H1 (cell line): ENCODE data around the gene TAMALIN. TPM values are rescaled to one million over a fixed set of nuclear protein-coding genes. Genes with fewer than 3 reads are reported as not detected.

ENCODE experiments used
- CTCF ChIA-PET: fragments of 300-600 bp; sonication (Branson Sonifier 250); formaldehyde crosslinking; loops from one replicate; lab custom pipeline; 2021; ENCODE audit not compliant: partially characterized antibody; lab: Charles Lee
- POLR2A ChIA-PET: fragments of 300-600 bp; sonication (Branson Sonifier 250); formaldehyde crosslinking; loops from one replicate; lab custom pipeline; 2021; ENCODE audit warnings: inconsistent platforms; ENCODE audit not compliant: partially characterized antibody; lab: Charles Lee
- DNase-seq, 2 experiments: peaks; one replicate each; pipeline versions ENCODE4 v3.0.0 to v3.0.0-alpha.2; 2010 to 2022; ENCODE audit warnings: low spot score in 2 of 2, low read depth in 1 of 2, mixed read lengths in 1 of 2
- FAIRE-seq: peaks from 2 replicates; lab custom pipeline; 2011; peaks lifted over from hg19 to GRCh38; lab: Jason Lieb, UNC
- H2AFZ ChIP-seq: 2 replicates; pipeline ENCODE4 v1.8.1; 2012; ENCODE audit warnings: low read length, inconsistent platforms
- H2AK5ac ChIP-seq: 2 replicates; pipeline ENCODE4 v1.6.1; 2013; ENCODE audit warnings: low read depth, low read length
- H2BK120ac ChIP-seq: replicated peaks from 2 replicates; pipeline ENCODE3; 2013; ENCODE audit warnings: low read depth, low read length, inconsistent platforms
- H2BK12ac ChIP-seq: 2 replicates; pipeline ENCODE4 v1.6.1; 2013; ENCODE audit warnings: low read depth, low read length
- H2BK15ac ChIP-seq: 2 replicates; pipeline ENCODE4 v1.6.1; 2013; ENCODE audit warnings: low read length
- H2BK20ac ChIP-seq: 2 replicates; pipeline ENCODE4 v1.6.1; 2013; ENCODE audit warnings: low read length
- H2BK5ac ChIP-seq: 2 replicates; pipeline ENCODE4 v1.6.1; 2013; ENCODE audit warnings: low read depth, low read length
- H3K14ac ChIP-seq: 2 replicates; pipeline ENCODE4 v1.6.1; 2013; ENCODE audit warnings: inconsistent platforms; ENCODE audit not compliant: insufficient read length
- H3K18ac ChIP-seq: 2 replicates; pipeline ENCODE4 v1.6.1; 2013; ENCODE audit warnings: low read length; ENCODE audit errors: extremely low read depth
- H3K23ac ChIP-seq: 2 replicates; pipeline ENCODE4 v1.6.1; 2013; ENCODE audit warnings: inconsistent platforms; ENCODE audit not compliant: insufficient read length
- H3K23me2 ChIP-seq: 2 replicates; pipeline ENCODE4 v1.6.1; 2013; ENCODE audit warnings: low read depth, low read length
- H3K27ac ChIP-seq: 2 replicates; pipeline ENCODE4 v1.6.1; 2011; ENCODE audit warnings: low read depth, low read length, inconsistent platforms
- H3K27me3 ChIP-seq, 4 experiments: replicated peaks in 1 of 4; 1 replicate in 1 of 4; 2 replicates in 3 of 4; pipeline versions ENCODE4 v1.6.1 to v1.8.1; 2011 to 2013; ENCODE audit warnings: low read length in 3 of 4, mild to moderate bottlenecking in 3 of 4, inconsistent platforms in 2 of 4, mixed read lengths in 2 of 4, moderate library complexity in 1 of 4; ENCODE audit not compliant: control insufficient read depth in 3 of 4, insufficient read depth in 3 of 4; ENCODE audit errors: extremely low read depth in 1 of 4
- H3K36me3 ChIP-seq, 4 experiments: 2 replicates each; pipeline versions ENCODE4 v1.6.1 to v1.8.1; 2011 to 2013; ENCODE audit warnings: mild to moderate bottlenecking in 4 of 4, low read length in 3 of 4, moderate library complexity in 2 of 4, control low read depth in 1 of 4, inconsistent platforms in 1 of 4; ENCODE audit not compliant: insufficient read depth in 4 of 4, control insufficient read depth in 2 of 4
- H3K4ac ChIP-seq: replicated peaks from 2 replicates; pipeline ENCODE3; 2013; ENCODE audit warnings: low read length, low read depth, mixed read lengths, inconsistent platforms; ENCODE audit not compliant: insufficient read length
- H3K4me1 ChIP-seq, 4 experiments: replicated peaks in 1 of 4; 1 replicate in 1 of 4; 2 replicates in 3 of 4; pipeline versions ENCODE4 v1.6.1 to v1.8.1; 2011 to 2013; ENCODE audit warnings: low read length in 3 of 4, inconsistent platforms in 2 of 4, mixed read lengths in 1 of 4; ENCODE audit not compliant: insufficient read depth in 4 of 4, control insufficient read depth in 3 of 4
- H3K4me2 ChIP-seq, 2 experiments: 2 replicates each; pipeline versions ENCODE4 v1.6.1 to v1.8.1; 2011 to 2013; ENCODE audit warnings: low read depth in 2 of 2, low read length in 2 of 2, control low read depth in 1 of 2, inconsistent platforms in 1 of 2, mild to moderate bottlenecking in 1 of 2; ENCODE audit not compliant: insufficient read depth in 1 of 2
- H3K4me3 ChIP-seq, 4 experiments: fragments of 200-600, 300-600 bp in 1 of 4; sonication (generic), shearing (Covaris generic), sonication (Bioruptor Twin) in 1 of 4; 2 replicates each; pipeline versions ENCODE4 v1.5.1 to v1.8.1; 2011 to 2016; ENCODE audit warnings: low read length in 4 of 4, low read depth in 3 of 4, control low read depth in 2 of 4, inconsistent platforms in 2 of 4, mild to moderate bottlenecking in 2 of 4, mixed read lengths in 1 of 4, moderate library complexity in 1 of 4; ENCODE audit not compliant: insufficient read depth in 2 of 4; ENCODE audit errors: extremely low read depth in 1 of 4
- H3K56ac ChIP-seq: replicated peaks from 2 replicates; pipeline ENCODE3; 2013; ENCODE audit warnings: low read depth, mild to moderate bottlenecking, mixed read lengths, low read length, inconsistent platforms; ENCODE audit not compliant: insufficient read length
- H3K79me1 ChIP-seq: 2 replicates; pipeline ENCODE4 v1.6.1; 2013; ENCODE audit warnings: low read depth, low read length, control low read depth
- H3K79me2 ChIP-seq, 2 experiments: 2 replicates each; pipeline versions ENCODE4 v1.6.1 to v1.8.1; 2012 to 2013; ENCODE audit warnings: low read length in 2 of 2, mild to moderate bottlenecking in 2 of 2, inconsistent platforms in 1 of 2; ENCODE audit not compliant: insufficient read depth in 2 of 2, control insufficient read depth in 1 of 2
- H3K9ac ChIP-seq, 4 experiments: replicated peaks in 1 of 4; 1 replicate in 1 of 4; 2 replicates in 3 of 4; pipeline versions ENCODE4 v1.6.1 to v1.8.1; 2011 to 2013; ENCODE audit warnings: low read depth in 3 of 4, low read length in 3 of 4, control low read depth in 2 of 4, mild to moderate bottlenecking in 2 of 4, moderate library complexity in 2 of 4, inconsistent platforms in 1 of 4; ENCODE audit errors: extremely low read depth in 1 of 4
- H3K9me3 ChIP-seq, 2 experiments: 2 replicates each; pipeline versions ENCODE4 v1.6.1 to v1.8.1; 2012 to 2013; ENCODE audit warnings: mild to moderate bottlenecking in 2 of 2, moderate library complexity in 2 of 2, control low read depth in 1 of 2, inconsistent platforms in 1 of 2, low read depth in 1 of 2, low read length in 1 of 2, mixed read lengths in 1 of 2; ENCODE audit not compliant: insufficient read depth in 2 of 2
- H4K20me1 ChIP-seq, 2 experiments: replicated peaks in 1 of 2; 2 replicates each; pipeline versions ENCODE3 to v1.8.1; 2011 to 2013; ENCODE audit warnings: inconsistent platforms in 2 of 2, low read length in 2 of 2, mild to moderate bottlenecking in 1 of 2; ENCODE audit not compliant: insufficient read depth in 2 of 2, control insufficient read depth in 1 of 2
- H4K5ac ChIP-seq: 2 replicates; pipeline ENCODE4 v1.6.1; 2013; ENCODE audit warnings: low read length, low read depth, mixed read lengths, inconsistent platforms; ENCODE audit not compliant: insufficient read length
- H4K8ac ChIP-seq: 2 replicates; pipeline ENCODE4 v1.8.0; 2013; ENCODE audit warnings: mild to moderate bottlenecking, moderate library complexity, low read length, inconsistent platforms; ENCODE audit not compliant: insufficient read depth; ENCODE audit errors: extremely low read depth
- H4K91ac ChIP-seq: replicated peaks from 2 replicates; pipeline ENCODE3; 2013; ENCODE audit warnings: low read length, mixed read lengths, inconsistent platforms; ENCODE audit not compliant: insufficient read length
- BRCA1 ChIP-seq: IDR thresholded peaks from 2 replicates; pipeline ENCODE4 v1.6.1; 2012; ENCODE audit warnings: low read depth, low read length, improper control_type of control experiment
- CEBPB ChIP-seq: IDR thresholded peaks from 2 replicates; pipeline ENCODE4 v1.6.1; 2012; ENCODE audit warnings: low read depth, low read length
- EGR1 ChIP-seq: IDR thresholded peaks from 2 replicates; pipeline ENCODE4 v1.6.1; 2011; ENCODE audit warnings: low read depth, low read length, borderline replicate concordance
- PHF8 ChIP-seq: fragments of 200-600 bp; sonication (generic); conservative IDR thresholded peaks from 2 replicates; pipeline ENCODE4 v1.7.1; 2012; ENCODE audit warnings: low read depth, mild to moderate bottlenecking, inconsistent platforms, low read length, moderate library complexity
- RAD21 ChIP-seq, 2 experiments: IDR thresholded peaks in 1 of 2; conservative IDR thresholded peaks in 1 of 2; 2 replicates each; pipeline ENCODE4 v1.6.1; 2011; ENCODE audit warnings: low read depth in 2 of 2, low read length in 2 of 2, improper control_type of control experiment in 1 of 2, inconsistent platforms in 1 of 2, mild to moderate bottlenecking in 1 of 2, moderate library complexity in 1 of 2
- SUZ12 ChIP-seq: fragments of 200-600 bp; sonication (generic); IDR thresholded peaks from 2 replicates; pipeline ENCODE4 v1.6.1; 2012; ENCODE audit warnings: mild to moderate bottlenecking, inconsistent platforms, low read length, moderate library complexity, mixed read lengths
- ZNF274 ChIP-seq: IDR thresholded peaks from 2 replicates; pipeline ENCODE4 v1.7.0; 2012; ENCODE audit warnings: low read length, borderline replicate concordance; ENCODE audit errors: extremely low read depth
- WGBS, 2 experiments: shearing (Covaris generic) in 1 of 2; methylation state at CpG; one replicate each; pipeline versions ENCODE4 v1.1.6 to v1.1.7; 2013 to 2015; ENCODE audit warnings: low lambda C conversion rate in 2 of 2, mixed read lengths in 2 of 2, inconsistent platforms in 1 of 2, low coverage in 1 of 2, missing lambda C conversion rate in 1 of 2; ENCODE audit not compliant: insufficient replicate concordance in 2 of 2, insufficient coverage in 1 of 2, insufficient read length in 1 of 2; ENCODE audit errors: extremely low coverage in 1 of 2, missing lambda C conversion rate in 1 of 2; 5-methylcytosine and 5-hydroxymethylcytosine counted together
- polyA plus RNA-seq, 7 experiments: library from polyadenylated mRNA; depleted of rRNA in 3 of 7; stranded (reverse) in 5 of 7; unstranded in 2 of 7; fragments of >200 nt in 5 of 7; fragments of 200-250 nt in 2 of 7; gene quantifications; 1 replicate in 5 of 7; 2 replicates in 1 of 7; 4 replicates in 1 of 7; pipeline versions ENCODE4 v1.2.1 to v1.2.3, GENCODE V29; 2011 to 2013; ENCODE audit warnings: missing spikeins in 2 of 7, mixed read lengths in 2 of 7
- total RNA-seq: library from RNA; stranded (reverse); fragmentation: NEBNext Ultra II Directional; extraction: Animal tissue kit (Norgen Biotek cat#: 25700); gene quantifications from 2 replicates; pipeline ENCODE4 v1.2.1, GENCODE V29; 2021
- TF ChIP-seq, protein P1 (sequence below), 3 experiments: IDR thresholded peaks; 1 replicate in 2 of 3; 2 replicates in 1 of 3; pipeline versions ENCODE4 v1.5.1 to v1.6.1; 2011; ENCODE audit warnings: low read length in 3 of 3, mild to moderate bottlenecking in 3 of 3, inconsistent platforms in 2 of 3, low read depth in 1 of 3, moderate library complexity in 1 of 3; ENCODE audit not compliant: insufficient read depth in 1 of 3; ENCODE audit errors: control extremely low read depth in 1 of 3

Gene TAMALIN
- total and polyA plus RNA-seq, 2 of the 8 experiments (the other 6 are each of a cell fraction or from before 2014, with no cell fraction given), result 2.6 to 4.9 TPM

DNA sequence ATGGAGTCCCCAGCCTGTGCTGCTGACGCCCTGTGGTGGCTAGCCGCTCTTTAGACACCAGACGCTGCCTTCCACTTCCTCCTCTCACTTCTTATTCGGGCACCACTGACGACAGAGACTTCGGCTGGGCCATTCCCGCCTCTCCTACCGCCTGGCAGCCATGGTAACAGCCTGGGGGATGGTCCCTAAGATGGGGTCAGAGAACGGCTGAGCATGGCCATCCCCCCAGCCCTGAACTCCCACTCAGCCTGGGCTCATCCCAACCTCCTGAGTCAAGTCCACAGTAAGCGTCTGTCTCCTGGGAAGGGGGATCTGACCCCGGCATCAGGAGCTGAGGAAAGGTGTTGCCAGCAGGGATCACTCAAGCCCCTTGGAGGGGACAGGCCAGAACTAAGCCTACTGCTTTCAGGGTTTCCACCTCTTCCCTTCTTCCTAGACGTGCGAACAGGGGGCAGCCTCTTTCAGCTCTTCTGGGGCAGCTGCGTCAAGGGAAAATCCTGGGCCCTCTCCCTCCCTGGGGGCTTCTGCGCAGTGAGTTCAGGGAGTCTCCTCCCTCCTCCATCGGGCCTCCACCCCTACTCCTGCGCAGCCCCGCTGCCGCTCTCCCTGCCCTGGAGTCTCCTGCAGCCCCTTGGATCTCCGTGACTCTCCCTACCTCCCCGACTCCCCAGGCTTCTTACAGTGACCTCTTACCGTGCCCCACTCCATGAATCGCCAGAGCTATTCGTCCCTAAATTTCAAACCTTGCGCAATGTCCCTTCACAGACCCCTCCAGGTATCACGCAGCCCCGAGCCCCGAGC, 643 bp upstream of the TAMALIN start:
- Histone ChIP-seq H3K27me3 (peaks cover 19 to 51% (median 47%) of the 10 kb centered on the region in 4 experiments), H3K14ac (no peak overlapping the region), H2AFZ (peak overlapping the region; percentile 11; the same call in 1 of the 2 replicates), H3K4me1 (peaks cover 5 to 33% (median 20%) of the 10 kb centered on the region in 4 experiments), H3K9ac (no peak overlapping the region; a peak in 1 of 7 replicates), H3K36me3 (no peaks in the 10 kb centered on the region), H3K9me3 (no peaks in the 10 kb centered on the region), H3K56ac (no peak overlapping the region), H2BK120ac (no peak overlapping the region), H4K20me1 (no peaks in the 10 kb centered on the region), H2BK12ac (no peak overlapping the region), H2AK5ac (no peak overlapping the region), H2BK20ac (peak overlapping the region; percentile 21; the same call in 1 of the 2 replicates), H3K4me3 (peak overlapping the region; percentile 46 to 74 (median 52)), H3K23ac (no peak overlapping the region), H3K23me2 (peaks cover 10% of the 10 kb centered on the region; the same call in 1 of the 2 replicates), H3K79me2 (no peaks in the 10 kb centered on the region), H3K27ac (no peak overlapping the region), H3K18ac (peak overlapping the region; percentile 13), H4K5ac (no peak overlapping the region), H2BK15ac (peak overlapping the region; percentile 38; the same call in 1 of the 2 replicates), H4K8ac (peak overlapping the region; percentile 78), H3K79me1 (no peaks in the 10 kb centered on the region), H3K4ac (no peak overlapping the region), H2BK5ac (no peak overlapping the region; the same call in 1 of the 2 replicates), H4K91ac (no peak overlapping the region), H3K4me2 (peak overlapping the region; percentile 66 to 91)
- 24% methylated on average over 23 of the region's 28 CpGs; no CpG with 5 or more reads in 1 of the 2 experiments for WGBS, 2 experiments
- POLR2A ChIA-PET, result interaction anchor here (0.6 to 6.5 kb wide), 9 partner anchors 8 to 418 kb away, joined by 3 to 62 read pairs (median 5); no protein-coding TSS in a partner anchor
- no peak for FAIRE-seq
- CTCF ChIA-PET, result interaction anchor here (0.6 to 38.2 kb wide), 8 partner anchors 9 to 84 kb away, joined by 3 to 1249 read pairs (median 8); no protein-coding TSS in a partner anchor
- no peak for DNase-seq
- TF ChIP-seq, protein P1, sequence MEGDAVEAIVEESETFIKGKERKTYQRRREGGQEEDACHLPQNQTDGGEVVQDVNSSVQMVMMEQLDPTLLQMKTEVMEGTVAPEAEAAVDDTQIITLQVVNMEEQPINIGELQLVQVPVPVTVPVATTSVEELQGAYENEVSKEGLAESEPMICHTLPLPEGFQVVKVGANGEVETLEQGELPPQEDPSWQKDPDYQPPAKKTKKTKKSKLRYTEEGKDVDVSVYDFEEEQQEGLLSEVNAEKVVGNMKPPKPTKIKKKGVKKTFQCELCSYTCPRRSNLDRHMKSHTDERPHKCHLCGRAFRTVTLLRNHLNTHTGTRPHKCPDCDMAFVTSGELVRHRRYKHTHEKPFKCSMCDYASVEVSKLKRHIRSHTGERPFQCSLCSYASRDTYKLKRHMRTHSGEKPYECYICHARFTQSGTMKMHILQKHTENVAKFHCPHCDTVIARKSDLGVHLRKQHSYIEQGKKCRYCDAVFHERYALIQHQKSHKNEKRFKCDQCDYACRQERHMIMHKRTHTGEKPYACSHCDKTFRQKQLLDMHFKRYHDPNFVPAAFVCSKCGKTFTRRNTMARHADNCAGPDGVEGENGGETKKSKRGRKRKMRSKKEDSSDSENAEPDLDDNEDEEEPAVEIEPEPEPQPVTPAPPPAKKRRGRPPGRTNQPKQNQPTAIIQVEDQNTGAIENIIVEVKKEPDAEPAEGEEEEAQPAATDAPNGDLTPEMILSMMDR (IDR thresholded peaks at IDR 0.05; ENCODE audit: control extremely low read depth in 1 of 3, insufficient read depth in 1 of 3, low read depth in 1 of 3, low read length in 3 of 3), result peak in 1 of 3 experiments; percentile 3; a peak in 1 of 4 replicates
- no peak for TF ChIP-seq ZNF274
- TF ChIP-seq BRCA1, result no peak
- no peak for TF ChIP-seq EGR1
- no peak for TF ChIP-seq PHF8
- TF ChIP-seq SUZ12, result peak; percentile 17; the same call in 1 of the 2 replicates
- TF ChIP-seq CEBPB, result peak; percentile 72
- TF ChIP-seq RAD21 (IDR thresholded peaks at IDR 0.05 in 1 of 2, conservative IDR thresholded peaks at IDR 0.05 in 1 of 2; ENCODE audit: low read depth in 2 of 2, low read length in 2 of 2), result peak; percentile 10 to 11; a peak in 1 of 4 replicates
